Measurements from ENCODE around the gene SERPINH1.

SERPINH1 gene

GRCh38 chr11:75538150-75538942 is 23.7 kb upstream of the SERPINH1 start:
- no peaks in the 10 kb centered on the region for H3K27me3 ChIP-seq (ENCODE audit: insufficient read depth, low read length, poor library complexity, severe bottlenecking)
- no peak overlapping the region for H3K9ac ChIP-seq (ENCODE audit: low read depth, low read length, poor library complexity, severe bottlenecking)
- no peak overlapping the region for H3K4me2 ChIP-seq (ENCODE audit: low read depth, low read length, poor library complexity, severe bottlenecking)
- no peak overlapping the region for H3K4me3 ChIP-seq (ENCODE audit: low read length, poor library complexity, severe bottlenecking)
- no peaks in the 10 kb centered on the region for H3K9me3 ChIP-seq (ENCODE audit: insufficient read depth, low read depth, low read length)
- H4K20me1 ChIP-seq (ENCODE audit: insufficient read depth, low read length, poor library complexity, severe bottlenecking): no peaks in the 10 kb centered on the region
- H3K36me3 ChIP-seq (ENCODE audit: insufficient read depth, low read length): no peaks in the 10 kb centered on the region
- no peak for TF ChIP-seq EZH2phosphoT487 (IDR thresholded peaks at IDR 0.05; ENCODE audit: borderline replicate concordance)
- H2AFZ ChIP-seq (ENCODE audit: low read length): no peak overlapping the region
- no peaks in the 10 kb centered on the region for H3K9me2 ChIP-seq (replicated peaks; ENCODE audit: low read depth, low read length)
- no peaks in the 10 kb centered on the region for H3K79me2 ChIP-seq (ENCODE audit: insufficient read depth, low read length)
- H3F3A ChIP-seq (ENCODE audit: low read depth): no peaks in the 10 kb centered on the region
- peaks cover 10% of the 10 kb centered on the region for H3K4me1 ChIP-seq (ENCODE audit: insufficient read depth, low read length, poor library complexity, severe bottlenecking)

- Histone ChIP-seq H3K36me3 (ENCODE audit: insufficient read depth, low read length) (no peaks in the 10 kb centered on the region), H3K4me1 (ENCODE audit: insufficient read depth, low read length, poor library complexity, severe bottlenecking) (peaks cover 5% of the 10 kb centered on the region), H3K79me2 (ENCODE audit: insufficient read depth, low read length) (no peaks in the 10 kb centered on the region), H3K9me3 (ENCODE audit: insufficient read depth, low read depth, low read length) (no peaks in the 10 kb centered on the region), H3K27me3 (ENCODE audit: insufficient read depth, low read length, poor library complexity, severe bottlenecking) (no peaks in the 10 kb centered on the region), H4K20me1 (ENCODE audit: insufficient read depth, low read length, poor library complexity, severe bottlenecking) (no peaks in the 10 kb centered on the region), H3K9ac (ENCODE audit: low read depth, low read length, poor library complexity, severe bottlenecking) (no peak overlapping the region), H3F3A (ENCODE audit: low read depth) (no peaks in the 10 kb centered on the region), H3K4me3 (ENCODE audit: low read length, poor library complexity, severe bottlenecking) (no peak overlapping the region), H3K4me2 (ENCODE audit: low read depth, low read length, poor library complexity, severe bottlenecking) (no peak overlapping the region), H3K9me2 (replicated peaks; ENCODE audit: low read depth, low read length) (no peaks in the 10 kb centered on the region), H2AFZ (ENCODE audit: low read length) (no peak overlapping the region)
- TF ChIP-seq EZH2phosphoT487 (IDR thresholded peaks at IDR 0.05; ENCODE audit: borderline replicate concordance): no peak
- TF ChIP-seq CTCF (conservative IDR thresholded peaks at IDR 0.05; ENCODE audit: low read length): no peak
Observed at GRCh38 chr11:75539459-75540334, 22.4 kb upstream of the SERPINH1 start.

GRCh38 chr11:75541193-75542087 is 20.6 kb upstream of the SERPINH1 start:
- H3K79me2 ChIP-seq (ENCODE audit: insufficient read depth, low read length): no peaks in the 10 kb centered on the region
- H3K4me2 ChIP-seq (ENCODE audit: low read depth, low read length, poor library complexity, severe bottlenecking): no peak overlapping the region
- H3K4me3 ChIP-seq (ENCODE audit: low read length, poor library complexity, severe bottlenecking): no peak overlapping the region
- no peaks in the 10 kb centered on the region for H3K27me3 ChIP-seq (ENCODE audit: insufficient read depth, low read length, poor library complexity, severe bottlenecking)
- no peaks in the 10 kb centered on the region for H3K36me3 ChIP-seq (ENCODE audit: insufficient read depth, low read length)
- H3K9ac ChIP-seq (ENCODE audit: low read depth, low read length, poor library complexity, severe bottlenecking): no peak overlapping the region
- H2AFZ ChIP-seq (ENCODE audit: low read length): no peak overlapping the region
- H3K4me1 ChIP-seq (ENCODE audit: insufficient read depth, low read length, poor library complexity, severe bottlenecking): no peaks in the 10 kb centered on the region
- H3K9me3 ChIP-seq (ENCODE audit: insufficient read depth, low read depth, low read length): no peaks in the 10 kb centered on the region
- no peaks in the 10 kb centered on the region for H3K9me2 ChIP-seq (replicated peaks; ENCODE audit: low read depth, low read length)
- no peaks in the 10 kb centered on the region for H4K20me1 ChIP-seq (ENCODE audit: insufficient read depth, low read length, poor library complexity, severe bottlenecking)
- TF ChIP-seq EZH2phosphoT487 (IDR thresholded peaks at IDR 0.05; ENCODE audit: borderline replicate concordance) (no peak), CTCF (conservative IDR thresholded peaks at IDR 0.05; ENCODE audit: low read length) (no peak)
- H3F3A ChIP-seq (ENCODE audit: low read depth): no peaks in the 10 kb centered on the region

Data from Loucy (cell line).